Mucosa of descending colon (tissue), 3 donors: ENCODE results near the gene UBE2Q2. TPM values are rescaled to one million over a fixed set of nuclear protein-coding genes. Genes with fewer than 3 reads are reported as not detected.

ENCODE experiments used
- ATAC-seq: fragments of 200-7000 bp; cut with Tn5 transposase; one replicate; pipeline ENCODE4 v1.9.1; 2020; ENCODE audit warnings: mild to moderate bottlenecking, moderate library complexity
- DNase-seq, 3 donors: peaks; one replicate each; pipeline ENCODE4 v3.0.0-alpha.2; 2020
- H3K36me3 ChIP-seq: fragments of 200-600 bp; one replicate; pipeline ENCODE4 v1.8.0; 2021; ENCODE audit warnings: low read depth, mild to moderate bottlenecking
- H3K4me1 ChIP-seq: fragments of 200-600 bp; one replicate; pipeline ENCODE4 v1.8.0; 2021; ENCODE audit warnings: low read depth, mild to moderate bottlenecking
- H3K4me3 ChIP-seq: fragments of 200-600 bp; one replicate; pipeline ENCODE4 v1.8.0; 2021; ENCODE audit warnings: mild to moderate bottlenecking
- H3K9me3 ChIP-seq: fragments of 200-600 bp; one replicate; pipeline ENCODE4 v1.8.0; 2021; ENCODE audit warnings: mild to moderate bottlenecking
- CTCF ChIP-seq: fragments of 200-600 bp; IDR thresholded peaks from one replicate; pipeline ENCODE4 v1.8.0; 2022; ENCODE audit warnings: antibody characterized with exemption, mild to moderate bottlenecking
- intact Hi-C, 2 donors: fragments of 100-400 bp; cut with DNase I in 1 of 2; cut with micrococcal nuclease in 1 of 2; formaldehyde crosslinking; loops; one replicate each; pipeline versions ENCODE4 v1.11.0 to v1.11.1; 2022; cut with DNase I, micrococcal nuclease
- total RNA-seq, 3 donors: library from RNA; stranded (reverse); fragmentation: NEBNext Ultra II Directional in 2 of 3; extraction: Animal tissue kit (Norgen Biotek cat#: 25700) in 2 of 3; gene quantifications; one replicate each; pipeline versions ENCODE4 v1.2.1 to v1.2.4, GENCODE V29; 2021 to 2023
- donor health status: DM: no; HTN: no; CAD: no; lungs with moderate emphysema.
- donor health status: DM: no; HTN: no; CAD: no.
- donor health status: DM: no; HTN: yes; CAD: no.

The UBE2Q2 gene
- total RNA-seq, 3 donors from 2014 or later, result 18.2 to 50.3 (median 18.4) TPM

GRCh38 chr15:75823860-75824613 is 19.2 kb upstream of the UBE2Q2 start:
- TF ChIP-seq CTCF, result no peak
- no peaks in the 10 kb centered on the region for H3K9me3 ChIP-seq
- intact Hi-C loops, result no loop called here
- DNase-seq, result no peak
- no peak for ATAC-seq
- no peaks in the 10 kb centered on the region for H3K36me3 ChIP-seq
- H3K4me3 ChIP-seq, result no peak overlapping the region
- H3K4me1 ChIP-seq, result no peaks in the 10 kb centered on the region

- ATAC-seq, result no peak
- Histone ChIP-seq H3K9me3 (no peaks in the 10 kb centered on the region), H3K4me3 (no peak overlapping the region), H3K4me1 (no peaks in the 10 kb centered on the region), H3K36me3 (no peaks in the 10 kb centered on the region)
- intact Hi-C loops, result no loop called here
- no peak for DNase-seq
- no peak for TF ChIP-seq CTCF
These were observed 15.6 kb upstream of the UBE2Q2 start for GRCh38 chr15:75827691-75828090.

- intact Hi-C loops, result no loop called here
- no peak for ATAC-seq
These were observed 14.8 kb upstream of the UBE2Q2 start for GRCh38 chr15:75828429-75828828.

GRCh38 chr15:75830910-75831805 is 12.1 kb upstream of the UBE2Q2 start:
- ATAC-seq (no peak), DNase-seq (no peak)
- intact Hi-C loops, result no loop called here
- no peaks in the 10 kb centered on the region for H3K4me1 ChIP-seq
- H3K4me3 ChIP-seq, result no peak overlapping the region
- TF ChIP-seq CTCF, result no peak
- H3K9me3 ChIP-seq, result no peaks in the 10 kb centered on the region
- H3K36me3 ChIP-seq, result no peaks in the 10 kb centered on the region

More at GRCh38 chr15:75828429-75828828, 14.8 kb upstream of the UBE2Q2 start:
- DNase-seq, result no peak
- H3K4me3 ChIP-seq, result no peak overlapping the region
- no peaks in the 10 kb centered on the region for H3K36me3 ChIP-seq
- H3K9me3 ChIP-seq, result no peaks in the 10 kb centered on the region
- no peaks in the 10 kb centered on the region for H3K4me1 ChIP-seq
- TF ChIP-seq CTCF, result no peak

- ATAC-seq, result no peak
- Histone ChIP-seq H3K9me3 (no peaks in the 10 kb centered on the region), H3K4me3 (no peak overlapping the region), H3K36me3 (no peaks in the 10 kb centered on the region), H3K4me1 (no peaks in the 10 kb centered on the region)
- no peak for TF ChIP-seq CTCF
- intact Hi-C loops, result no loop called here
- no peak for DNase-seq
These were observed 11.5 kb upstream of the UBE2Q2 start for GRCh38 chr15:75831806-75832102.
